ENCODE measurements around the gene ZNF785. TPM values are rescaled to one million over a fixed set of nuclear protein-coding genes. Genes with fewer than 3 reads are reported as not detected.

The ZNF785 gene
- total and polyA plus RNA-seq, 2 of the 13 experiments (the other 11 are each of a cell fraction or from before 2014, with no cell fraction given): 0.01 TPM; not detected in 1

GRCh38 chr16:30541502-30542329 is 43.8 kb downstream of the ZNF785 start (continued):
- TF ChIP-seq HNF1A (IDR thresholded peaks at IDR 0.05; ENCODE audit: low read depth) (0 out of 2 replicates have a peak, but pooled peaks have one; percentile 24), HNF1A (CRISPR knock-in tag; IDR thresholded peaks at IDR 0.05; ENCODE audit: borderline replicate concordance) (no peak; the same call in 1 of the 2 replicates), GTF3A (CRISPR knock-in tag; conservative IDR thresholded peaks at IDR 0.05) (no peak), ATF7-NPFF (CRISPR knock-in tag; IDR thresholded peaks at IDR 0.05; ENCODE audit: low read depth) (0 out of 2 replicates have a peak, but pooled peaks have one; percentile 46), ZNF468 (CRISPR knock-in tag; IDR thresholded peaks at IDR 0.05) (no peak), ZNF816 (CRISPR knock-in tag; IDR thresholded peaks at IDR 0.05; ENCODE audit: borderline replicate concordance) (peak; percentile 9; the same call in 1 of the 2 replicates), RFX1 (IDR thresholded peaks at IDR 0.05) (no peak), ZGPAT (CRISPR knock-in tag; IDR thresholded peaks at IDR 0.05) (no peak), GLI4 (CRISPR knock-in tag; IDR thresholded peaks at IDR 0.05; ENCODE audit: borderline replicate concordance) (peak; percentile 40; the same call in 1 of the 2 replicates), REPIN1 (CRISPR knock-in tag; IDR thresholded peaks at IDR 0.05; ENCODE audit: borderline replicate concordance, low read depth) (no peak), LCORL (IDR thresholded peaks at IDR 0.05) (no peak), LCORL (CRISPR knock-in tag; IDR thresholded peaks at IDR 0.05) (peak; percentile 25; the same call in 1 of the 2 replicates), HOXA3 (CRISPR knock-in tag; IDR thresholded peaks at IDR 0.05) (peak; percentile 43; the same call in 1 of the 2 replicates), ZNF44 (CRISPR knock-in tag; IDR thresholded peaks at IDR 0.05) (0 out of 2 replicates have a peak, but pooled peaks have one; percentile 53), ZSCAN31 (CRISPR knock-in tag; IDR thresholded peaks at IDR 0.05; ENCODE audit: low read depth) (0 out of 2 replicates have a peak, but pooled peaks have one; percentile 1), ZNF563 (CRISPR knock-in tag; IDR thresholded peaks at IDR 0.05) (no peak), ZNF556 (CRISPR knock-in tag; IDR thresholded peaks at IDR 0.05; ENCODE audit: borderline replicate concordance) (0 out of 2 replicates have a peak, but pooled peaks have one; percentile 17), FOXC1 (CRISPR knock-in tag; IDR thresholded peaks at IDR 0.05; ENCODE audit: borderline replicate concordance) (0 out of 2 replicates have a peak, but pooled peaks have one; percentile 46)
- TF ChIP-seq, protein P1, sequence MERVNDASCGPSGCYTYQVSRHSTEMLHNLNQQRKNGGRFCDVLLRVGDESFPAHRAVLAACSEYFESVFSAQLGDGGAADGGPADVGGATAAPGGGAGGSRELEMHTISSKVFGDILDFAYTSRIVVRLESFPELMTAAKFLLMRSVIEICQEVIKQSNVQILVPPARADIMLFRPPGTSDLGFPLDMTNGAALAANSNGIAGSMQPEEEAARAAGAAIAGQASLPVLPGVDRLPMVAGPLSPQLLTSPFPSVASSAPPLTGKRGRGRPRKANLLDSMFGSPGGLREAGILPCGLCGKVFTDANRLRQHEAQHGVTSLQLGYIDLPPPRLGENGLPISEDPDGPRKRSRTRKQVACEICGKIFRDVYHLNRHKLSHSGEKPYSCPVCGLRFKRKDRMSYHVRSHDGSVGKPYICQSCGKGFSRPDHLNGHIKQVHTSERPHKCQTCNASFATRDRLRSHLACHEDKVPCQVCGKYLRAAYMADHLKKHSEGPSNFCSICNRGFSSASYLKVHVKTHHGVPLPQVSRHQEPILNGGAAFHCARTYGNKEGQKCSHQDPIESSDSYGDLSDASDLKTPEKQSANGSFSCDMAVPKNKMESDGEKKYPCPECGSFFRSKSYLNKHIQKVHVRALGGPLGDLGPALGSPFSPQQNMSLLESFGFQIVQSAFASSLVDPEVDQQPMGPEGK (CRISPR knock-in tag; IDR thresholded peaks at IDR 0.05): peak; percentile 47
- TF ChIP-seq, protein P2, sequence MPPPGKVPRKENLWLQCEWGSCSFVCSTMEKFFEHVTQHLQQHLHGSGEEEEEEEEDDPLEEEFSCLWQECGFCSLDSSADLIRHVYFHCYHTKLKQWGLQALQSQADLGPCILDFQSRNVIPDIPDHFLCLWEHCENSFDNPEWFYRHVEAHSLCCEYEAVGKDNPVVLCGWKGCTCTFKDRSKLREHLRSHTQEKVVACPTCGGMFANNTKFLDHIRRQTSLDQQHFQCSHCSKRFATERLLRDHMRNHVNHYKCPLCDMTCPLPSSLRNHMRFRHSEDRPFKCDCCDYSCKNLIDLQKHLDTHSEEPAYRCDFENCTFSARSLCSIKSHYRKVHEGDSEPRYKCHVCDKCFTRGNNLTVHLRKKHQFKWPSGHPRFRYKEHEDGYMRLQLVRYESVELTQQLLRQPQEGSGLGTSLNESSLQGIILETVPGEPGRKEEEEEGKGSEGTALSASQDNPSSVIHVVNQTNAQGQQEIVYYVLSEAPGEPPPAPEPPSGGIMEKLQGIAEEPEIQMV (CRISPR knock-in tag; IDR thresholded peaks at IDR 0.05; ENCODE audit: low read depth): peak; percentile 56; the same call in 1 of the 2 replicates
